ENCODE data around the gene TSC22D3.

TSC22D3 gene

GRCh38 chrX:107758231-107758766, 17.3 kb downstream of the TSC22D3 start:
- no peak for DNase-seq

GRCh38 chrX:107755721-107756120, 19.9 kb downstream of the TSC22D3 start:
- no peak for DNase-seq

GRCh38 chrX:107753187-107753586, 22.4 kb downstream of the TSC22D3 start:
- no peak for DNase-seq

GRCh38 chrX:107752714-107753113, 22.9 kb downstream of the TSC22D3 start:
- no peak for DNase-seq

- no peak for DNase-seq
Measured at GRCh38 chrX:107752043-107752442, 23.5 kb downstream of the TSC22D3 start.

- DNase-seq = no peak
Measured at GRCh38 chrX:107750861-107751445, 24.6 kb downstream of the TSC22D3 start.

GRCh38 chrX:107750263-107750662, 25.3 kb downstream of the TSC22D3 start:
- no peak for DNase-seq

- DNase-seq = no peak
Measured at GRCh38 chrX:107748506-107748905, 27.1 kb downstream of the TSC22D3 start.

- DNase-seq = no peak
Measured at GRCh38 chrX:107747596-107748161, 27.9 kb downstream of the TSC22D3 start.

GRCh38 chrX:107744868-107745267, 30.7 kb downstream of the TSC22D3 start:
- no peak for DNase-seq

GRCh38 chrX:107743995-107744394, 31.6 kb downstream of the TSC22D3 start:
- no peak for DNase-seq

GRCh38 chrX:107742700-107743191, 32.8 kb downstream of the TSC22D3 start:
- no peak for DNase-seq

GRCh38 chrX:107741404-107741790, 34.2 kb downstream of the TSC22D3 start:
- DNase-seq = no peak

GRCh38 chrX:107739541-107739940, 36.0 kb downstream of the TSC22D3 start:
- no peak for DNase-seq

- no peak for DNase-seq
Measured at GRCh38 chrX:107738768-107739167, 36.8 kb downstream of the TSC22D3 start.

- no peak for DNase-seq
Measured at GRCh38 chrX:107738272-107738671, 37.3 kb downstream of the TSC22D3 start.

GRCh38 chrX:107736781-107737531, 38.6 kb downstream of the TSC22D3 start:
- no peak for DNase-seq

GRCh38 chrX:107734646-107735045, 40.9 kb downstream of the TSC22D3 start:
- DNase-seq = no peak

GRCh38 chrX:107733686-107734085, 41.9 kb downstream of the TSC22D3 start:
- DNase-seq = no peak

- DNase-seq = no peak
Measured at GRCh38 chrX:107731831-107732502, 43.6 kb downstream of the TSC22D3 start.

GRCh38 chrX:107730991-107731766, 44.4 kb downstream of the TSC22D3 start:
- no peak for DNase-seq

GRCh38 chrX:107730298-107730655, 45.3 kb downstream of the TSC22D3 start:
- no peak for DNase-seq
